Frontal cortex (tissue), 4 donors: ENCODE results near the gene XYLT1. TPM values are rescaled to one million over a fixed set of nuclear protein-coding genes. Genes with fewer than 3 reads are reported as not detected.

Experiments used
- DNase-seq, 2 donors: peaks; one replicate each; pipeline ENCODE4 v3.0.0; 2012; ENCODE audit warnings: low spot score in 2 of 2
- FAIRE-seq: peaks from 2 replicates; lab custom pipeline; 2012; peaks lifted over from hg19 to GRCh38; lab: Jason Lieb, UNC
- total RNA-seq: library from RNA; depleted of rRNA; stranded (reverse); fragments of >200 nt; gene quantifications from one replicate; pipeline ENCODE4 v1.2.3, GENCODE V29; 2014
- donor health status: control.
- donor health status: control.
- donor health status: control.

XYLT1 gene
- total RNA-seq, 1 donor from 2014 or later, result 28.9 TPM

DNA sequence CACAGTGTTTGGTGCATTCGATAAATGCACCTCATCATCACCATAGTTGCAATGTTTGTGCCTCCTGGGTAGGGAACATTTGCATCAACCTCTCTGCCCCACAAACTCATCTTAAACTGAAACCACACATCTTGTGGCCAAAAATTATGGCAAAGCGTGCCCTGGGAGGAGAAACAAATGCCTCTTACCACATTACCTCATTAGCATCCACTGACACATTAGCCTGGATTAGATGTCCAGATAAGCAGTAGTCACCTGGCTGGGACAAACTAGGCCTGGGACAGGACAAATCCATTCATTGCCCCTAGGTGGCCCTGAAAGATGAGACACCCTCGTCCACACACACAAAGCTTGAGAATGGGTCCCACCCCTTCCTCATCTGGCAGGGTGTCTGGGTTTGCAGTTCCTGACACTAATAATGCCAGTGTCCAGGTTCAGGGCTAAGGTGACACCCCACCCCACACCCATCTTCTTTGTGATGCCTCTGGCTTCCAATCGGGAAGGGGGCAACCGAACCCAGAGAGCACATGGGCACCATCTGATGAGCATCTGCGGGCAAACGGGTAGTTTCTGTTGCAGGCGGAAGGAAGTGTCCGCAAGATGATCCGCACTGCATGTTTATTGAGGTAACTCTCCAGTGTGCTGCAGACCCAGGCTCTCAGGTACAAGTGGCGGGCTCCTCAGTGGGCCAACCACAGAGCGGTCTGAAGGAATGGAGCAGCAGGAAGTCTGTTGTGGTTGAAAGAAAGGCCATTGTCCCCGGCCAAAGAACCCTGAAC is 8.6 kb downstream of the XYLT1 start:
- FAIRE-seq, result no peak
- no peak for DNase-seq

DNA sequence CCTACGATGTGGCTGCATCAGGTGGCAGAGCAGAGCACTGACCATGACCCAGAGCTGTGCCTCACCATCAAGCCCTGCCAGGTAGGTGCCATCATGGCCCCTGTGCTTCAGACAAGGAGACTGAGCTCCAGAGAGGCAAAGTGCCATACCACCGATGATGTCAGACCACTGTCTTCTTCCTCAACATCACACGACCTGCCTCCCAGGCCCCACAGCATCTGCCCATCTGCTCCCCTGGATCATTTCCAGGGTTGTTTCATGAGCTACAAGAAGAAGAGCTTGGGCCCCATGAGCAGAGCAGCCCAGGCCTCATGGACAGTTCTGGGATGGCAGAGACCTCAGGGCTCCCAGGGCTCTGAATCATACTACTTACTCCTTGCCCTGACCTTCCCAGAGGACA is 9.9 kb downstream of the XYLT1 start:
- no peak for FAIRE-seq
- DNase-seq, result no peak

DNA sequence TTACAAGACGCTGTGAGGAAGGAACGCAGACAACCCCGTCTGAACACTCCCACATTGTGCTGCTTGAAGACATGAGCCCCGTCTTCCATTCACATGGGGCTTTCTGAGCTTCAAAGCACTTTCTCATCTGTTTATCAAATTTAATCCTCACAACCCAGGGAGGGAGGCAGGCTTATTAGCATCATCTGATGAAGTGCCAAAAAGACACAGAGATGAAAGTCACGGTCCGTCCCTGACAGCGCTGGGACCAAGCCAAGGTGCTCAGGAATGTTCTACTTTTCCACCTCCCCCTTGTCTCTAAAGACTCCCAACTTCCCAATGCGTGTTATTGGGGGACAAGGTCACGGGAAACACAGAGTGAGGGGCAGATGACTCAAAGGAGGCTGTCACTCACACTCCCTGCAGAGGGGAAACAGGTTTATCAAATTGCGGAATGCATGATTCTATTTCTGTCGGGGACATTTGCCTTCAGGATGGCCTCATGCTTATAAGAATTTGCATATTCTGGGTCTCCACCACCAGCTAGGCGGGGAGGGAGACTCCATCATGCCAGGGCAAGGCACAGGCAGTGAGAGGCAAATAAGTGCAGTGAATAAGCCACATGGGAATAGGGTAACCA is 10.7 kb downstream of the XYLT1 start:
- no peak for DNase-seq

DNA sequence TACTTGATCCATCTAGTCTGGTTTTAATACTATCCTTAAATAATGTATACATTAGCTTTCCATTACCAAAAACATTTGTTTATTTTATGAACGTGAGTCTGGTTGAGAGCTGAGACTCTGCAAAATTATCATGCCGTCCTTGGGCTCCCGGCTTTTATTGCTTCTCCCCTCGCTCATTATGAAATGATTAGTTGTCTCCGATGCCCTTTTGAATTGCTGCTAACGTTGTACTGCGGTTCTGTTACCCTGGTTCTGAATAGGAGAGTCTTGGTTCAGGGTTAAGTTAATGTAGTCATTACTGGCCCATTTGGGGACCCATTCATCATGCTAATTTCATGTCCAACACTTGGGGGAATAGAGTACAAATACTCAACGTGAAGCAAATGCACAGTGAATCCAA is 12.8 kb downstream of the XYLT1 start:
- FAIRE-seq, result no peak
- DNase-seq, result no peak

More for the DNA sequence above, 10.7 kb downstream of the XYLT1 start:
- FAIRE-seq, result no peak

DNA sequence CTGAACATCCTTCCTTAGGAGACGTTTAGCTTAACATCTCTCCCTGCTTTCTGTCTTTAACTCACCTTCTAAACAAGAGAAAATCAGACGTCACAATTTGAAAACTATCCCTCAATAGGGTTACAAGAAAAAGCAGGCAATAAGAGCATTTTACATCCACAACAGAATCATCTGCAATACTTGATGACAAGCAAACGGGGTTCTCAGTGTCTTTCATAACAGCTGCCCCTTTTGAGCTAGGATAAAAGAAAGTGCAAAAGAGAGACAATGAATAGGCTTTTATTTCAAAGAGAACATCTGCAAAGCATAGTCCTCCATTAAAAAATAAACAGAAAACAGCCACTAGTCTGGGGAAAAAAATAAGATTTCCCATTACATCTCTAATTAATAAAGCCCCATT is 13.2 kb downstream of the XYLT1 start:
- DNase-seq (no peak), FAIRE-seq (peak; percentile 24)

DNA sequence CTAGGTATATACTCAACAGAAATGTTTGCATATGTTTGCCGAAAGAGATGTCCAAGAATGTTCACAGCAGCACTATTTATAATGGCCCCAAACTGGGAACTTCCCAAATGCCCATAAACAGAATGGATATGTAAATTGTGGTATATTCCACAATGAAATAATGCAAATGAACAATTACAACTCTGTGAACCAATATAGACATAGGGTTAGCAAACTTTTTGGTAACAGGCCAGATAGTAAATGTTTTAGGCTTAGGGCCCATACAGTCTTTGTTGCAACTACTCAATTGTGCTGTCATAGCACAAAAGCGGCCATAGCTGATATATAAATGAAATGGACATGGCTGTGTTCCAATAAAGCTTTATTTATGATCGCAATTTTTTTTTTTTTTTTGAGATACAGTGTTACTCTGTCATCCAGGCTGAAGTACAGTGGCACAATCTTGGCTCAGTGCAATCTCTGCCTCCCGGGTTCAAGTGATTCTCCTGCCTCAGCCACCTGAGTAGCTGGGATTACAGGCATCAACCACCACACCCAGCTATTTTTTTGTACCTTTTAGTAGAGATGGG is 16.5 kb downstream of the XYLT1 start:
- no peak for DNase-seq
- no peak for FAIRE-seq

DNA sequence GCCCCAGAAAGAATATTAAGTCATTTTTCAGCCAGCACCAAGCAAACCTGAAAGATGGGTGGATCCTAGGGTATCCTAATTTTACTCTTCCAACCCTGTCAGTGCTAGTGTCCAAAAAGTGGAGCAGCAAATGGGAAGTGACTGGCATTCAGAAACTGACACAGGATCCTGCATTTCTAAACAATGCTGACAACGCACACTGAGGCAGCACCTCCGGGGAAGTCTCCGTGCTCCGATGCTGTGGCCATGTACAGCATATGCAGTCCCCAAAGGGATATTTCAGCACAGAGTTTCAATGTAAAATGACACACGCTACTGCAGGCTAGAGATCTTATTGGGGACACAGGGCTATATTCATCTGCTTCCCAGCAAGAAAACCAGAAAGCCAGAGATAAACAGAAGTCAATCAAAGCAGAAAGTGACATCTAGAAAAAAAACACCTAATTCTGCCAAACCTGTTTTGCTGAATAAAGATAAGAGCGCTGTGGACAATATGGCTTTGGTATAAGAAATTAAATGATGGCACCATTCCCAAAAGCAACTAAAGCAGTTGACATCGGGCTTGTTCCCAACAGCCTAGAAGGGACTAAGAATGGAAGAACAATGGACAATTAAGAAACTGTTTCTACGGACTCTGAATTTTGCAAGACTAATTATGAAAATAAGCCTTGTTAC is 17.3 kb downstream of the XYLT1 start:
- FAIRE-seq (no peak), DNase-seq (no peak)

DNA sequence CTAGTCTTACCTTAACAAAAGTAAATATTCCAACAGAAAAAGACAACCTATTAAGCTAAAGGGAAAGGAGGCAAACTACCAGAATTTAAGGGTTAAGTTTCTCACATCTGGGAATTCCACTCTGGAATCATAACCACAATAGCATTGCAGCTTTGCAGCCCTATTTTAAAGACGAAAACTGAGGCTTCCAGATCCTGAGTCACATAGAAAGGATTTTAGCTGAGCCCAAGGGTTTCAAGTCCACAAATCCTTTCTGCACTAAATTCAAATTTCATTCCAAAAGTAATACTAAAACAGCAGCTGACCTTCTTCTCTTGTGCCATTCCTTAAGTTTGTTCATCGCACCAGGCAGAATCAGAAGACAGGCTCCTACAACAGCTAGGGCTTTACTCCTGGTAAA is 17.8 kb downstream of the XYLT1 start:
- DNase-seq, result no peak
- FAIRE-seq, result no peak

DNA sequence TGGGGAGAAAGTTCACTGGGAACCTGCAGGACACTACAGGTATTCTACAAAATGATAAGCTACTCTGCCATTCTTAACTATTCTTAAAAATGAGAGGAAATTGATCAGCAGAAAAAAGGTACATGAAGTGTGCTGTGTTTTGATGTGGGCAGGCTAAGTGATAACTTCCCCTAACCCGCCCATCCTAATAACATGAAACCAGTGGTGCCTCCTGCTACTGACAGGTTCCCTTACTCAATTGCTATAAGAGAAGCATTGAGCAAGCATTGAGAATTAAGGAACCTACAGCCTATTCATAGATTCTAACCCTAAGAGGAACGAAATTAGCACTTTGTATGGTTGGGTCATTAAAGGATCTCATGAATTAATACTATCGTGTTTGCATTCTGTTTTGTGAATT is 18.9 kb downstream of the XYLT1 start:
- DNase-seq (no peak), FAIRE-seq (no peak)

DNA sequence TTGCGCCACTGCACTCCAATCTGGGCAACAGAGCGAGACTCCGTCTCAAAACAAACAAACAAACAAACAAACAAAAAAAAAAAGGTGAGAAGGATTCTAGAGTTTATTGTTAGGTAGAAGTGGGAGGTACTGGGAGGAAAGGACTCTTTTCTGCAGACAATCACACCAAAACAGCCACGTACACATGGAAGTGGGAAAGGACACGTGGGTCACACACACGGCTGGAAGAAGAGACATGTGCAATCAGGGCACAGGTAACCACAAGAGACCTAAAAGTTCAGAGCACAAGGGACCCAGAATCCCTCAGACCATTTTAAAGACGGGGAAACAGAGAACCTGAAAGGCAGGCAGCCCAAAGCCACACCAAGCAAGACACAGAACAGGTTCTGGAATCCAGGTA is 20.5 kb downstream of the XYLT1 start:
- DNase-seq, result no peak
- FAIRE-seq, result no peak

DNA sequence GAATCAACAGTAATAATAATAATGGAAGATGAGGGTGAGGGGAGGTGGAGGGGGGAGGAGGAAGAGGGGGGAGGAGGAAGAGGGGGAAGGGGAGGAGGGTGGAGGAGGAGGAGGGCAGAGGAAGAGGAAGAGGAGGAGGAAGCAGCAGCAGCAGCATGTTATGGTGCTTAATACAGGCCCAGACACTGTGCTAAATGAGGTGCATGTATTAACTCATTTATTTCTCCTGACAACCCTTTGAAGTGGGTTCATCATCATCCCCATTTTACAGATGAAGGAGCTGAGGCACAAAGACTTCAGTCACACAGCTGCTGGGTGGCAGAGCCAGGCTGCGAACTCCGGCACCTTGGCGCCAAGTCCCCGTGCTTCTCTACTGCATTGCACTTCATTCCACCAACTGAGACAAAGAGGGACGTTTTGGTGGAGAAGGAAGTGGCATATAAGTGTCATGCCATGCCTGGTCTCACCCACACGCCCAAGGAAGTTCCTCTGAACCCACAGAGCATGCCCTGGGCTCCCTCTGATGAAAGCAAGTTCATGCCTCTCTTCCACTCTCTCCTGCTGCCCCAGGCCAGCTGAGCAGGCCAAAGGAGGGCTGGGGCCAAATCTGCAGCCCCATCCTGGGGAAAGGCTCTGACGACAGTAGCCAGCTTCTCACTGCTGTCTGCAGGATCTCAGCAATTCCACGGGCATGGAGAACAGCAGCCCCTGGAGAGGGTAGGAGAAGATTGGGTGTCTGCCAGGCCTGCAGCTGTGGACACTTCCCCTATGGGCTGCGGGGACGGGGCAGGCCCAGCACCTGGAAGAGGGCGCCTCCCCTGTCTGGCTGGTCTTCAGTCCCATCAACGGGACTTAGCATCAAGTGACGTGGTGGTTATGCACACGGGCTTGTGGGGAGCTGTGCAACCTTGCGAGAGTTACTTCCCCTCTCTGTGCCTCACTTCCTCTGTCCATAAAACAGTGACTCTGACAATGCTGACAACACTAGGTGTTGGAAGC is 21.8 kb downstream of the XYLT1 start:
- DNase-seq, result no peak
- no peak for FAIRE-seq

DNA sequence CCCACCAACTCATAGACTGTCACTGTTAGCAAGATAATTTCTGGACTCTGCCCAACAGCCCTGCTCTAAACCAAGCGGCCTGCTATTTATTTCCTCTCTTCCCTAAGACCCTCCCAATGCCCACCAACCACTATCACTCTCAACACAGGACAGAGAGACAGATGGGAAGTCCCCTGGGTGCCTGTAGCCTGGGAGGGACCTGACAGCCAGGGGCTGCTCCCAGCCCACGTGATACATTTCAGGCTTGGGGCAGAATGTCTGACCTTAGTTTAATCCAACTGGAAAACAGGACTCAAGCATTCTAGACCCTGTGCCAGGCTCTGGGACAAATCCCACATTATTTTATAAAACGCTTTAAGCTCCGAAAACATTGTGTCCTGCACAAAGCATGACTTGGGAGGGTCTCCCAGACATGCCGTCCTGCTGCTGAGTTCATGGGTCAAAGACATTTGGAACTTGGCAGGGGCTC is 23.6 kb downstream of the XYLT1 start:
- DNase-seq, result no peak
- no peak for FAIRE-seq

DNA sequence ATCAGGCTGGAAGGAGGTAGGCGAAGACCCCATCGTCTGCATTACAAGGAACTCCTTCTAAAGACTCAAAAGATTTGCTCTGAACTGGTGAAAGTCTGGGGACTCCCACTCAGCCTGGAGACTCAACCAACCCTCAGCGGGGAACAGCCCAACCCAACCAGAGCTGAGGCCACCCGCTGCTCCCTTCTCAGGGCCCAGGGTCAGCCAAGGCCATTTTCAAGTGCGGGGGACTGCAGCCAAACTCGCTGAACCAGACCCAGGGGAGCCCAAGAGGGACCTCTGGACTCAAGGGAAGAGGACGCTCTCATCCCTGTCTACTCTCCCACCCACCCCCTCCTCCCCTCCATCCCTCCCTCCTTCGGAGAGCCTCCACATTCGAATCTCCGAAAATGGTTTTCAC is 24.1 kb downstream of the XYLT1 start:
- no peak for FAIRE-seq
- DNase-seq, result no peak

DNA sequence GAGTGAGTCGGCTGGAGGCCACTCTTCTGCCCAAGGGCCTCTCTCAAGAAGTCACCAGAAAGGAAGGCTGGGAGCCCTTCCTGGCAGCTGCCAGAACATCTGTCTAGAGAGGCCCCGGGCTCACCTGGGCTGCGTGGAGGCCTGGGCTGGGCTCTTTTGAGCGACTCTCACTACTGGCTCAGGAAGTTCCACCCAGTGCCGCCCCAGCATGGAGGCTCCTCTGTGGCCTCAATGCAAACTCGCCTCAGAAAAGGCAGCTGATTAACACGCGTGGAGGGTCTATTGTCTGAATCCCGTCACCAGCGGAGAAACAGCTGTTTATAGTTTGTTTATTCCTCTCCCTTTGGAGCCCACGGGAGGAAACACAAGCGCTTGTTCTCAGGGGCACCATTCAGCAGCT is 25.3 kb downstream of the XYLT1 start:
- DNase-seq (no peak), FAIRE-seq (no peak)

DNA sequence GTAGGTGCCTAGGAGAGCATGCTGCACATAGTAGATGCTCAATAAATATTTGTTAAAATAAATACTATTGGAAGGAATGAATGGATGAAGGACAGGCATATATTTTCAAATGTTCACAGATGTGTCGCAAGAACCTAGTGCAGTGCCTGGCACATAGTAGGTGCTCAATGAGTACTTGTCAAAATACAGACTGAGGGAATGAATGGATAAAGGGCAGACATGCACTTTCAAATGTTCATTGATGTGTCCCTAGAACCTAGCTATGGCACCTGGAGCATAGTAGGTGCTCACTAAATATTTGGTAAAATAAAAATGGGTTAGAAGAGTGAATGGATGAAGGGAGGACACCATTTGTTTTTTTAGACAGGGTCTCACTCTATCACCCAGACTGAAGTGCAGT is 26.1 kb downstream of the XYLT1 start:
- no peak for DNase-seq

DNA sequence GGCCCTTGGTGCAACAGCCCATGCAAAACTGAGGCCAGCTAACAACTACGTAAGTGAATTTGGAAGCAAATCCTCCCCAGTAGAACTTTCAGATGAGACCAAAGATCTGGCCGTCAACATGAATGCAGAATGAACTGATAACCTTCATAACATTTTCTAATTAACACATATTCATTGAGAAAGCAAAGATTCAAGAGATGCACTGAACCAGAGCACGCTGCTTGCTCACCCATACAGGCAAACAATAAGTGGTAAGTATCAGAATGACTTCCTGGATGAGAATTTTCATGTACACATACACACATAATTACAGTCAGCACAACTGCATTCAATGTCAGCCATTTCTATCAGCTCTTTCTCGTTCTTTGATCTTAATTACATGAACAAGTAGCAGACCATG is 30.6 kb downstream of the XYLT1 start:
- no peak for DNase-seq
- no peak for FAIRE-seq

More for the DNA sequence above, 26.1 kb downstream of the XYLT1 start:
- no peak for FAIRE-seq

DNA sequence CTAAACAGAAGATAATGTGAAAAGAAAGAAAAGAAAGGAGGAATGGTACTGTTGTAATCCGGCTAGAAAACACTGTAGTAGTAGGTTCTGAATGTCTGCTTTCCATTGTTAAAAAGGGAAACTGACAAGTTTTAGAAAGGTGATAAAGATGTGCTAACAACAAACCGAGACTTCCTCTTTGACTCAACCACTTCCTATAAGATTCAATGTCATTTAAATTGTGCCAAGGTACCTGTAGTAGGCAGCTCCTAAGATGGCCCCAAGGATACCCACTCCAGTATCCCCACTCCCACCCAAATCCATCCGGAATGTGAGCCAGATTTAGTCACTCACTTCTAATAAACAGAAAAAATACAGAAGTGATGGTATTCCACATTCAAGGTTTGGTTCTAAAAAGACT is 31.2 kb downstream of the XYLT1 start:
- no peak for DNase-seq
- no peak for FAIRE-seq

DNA sequence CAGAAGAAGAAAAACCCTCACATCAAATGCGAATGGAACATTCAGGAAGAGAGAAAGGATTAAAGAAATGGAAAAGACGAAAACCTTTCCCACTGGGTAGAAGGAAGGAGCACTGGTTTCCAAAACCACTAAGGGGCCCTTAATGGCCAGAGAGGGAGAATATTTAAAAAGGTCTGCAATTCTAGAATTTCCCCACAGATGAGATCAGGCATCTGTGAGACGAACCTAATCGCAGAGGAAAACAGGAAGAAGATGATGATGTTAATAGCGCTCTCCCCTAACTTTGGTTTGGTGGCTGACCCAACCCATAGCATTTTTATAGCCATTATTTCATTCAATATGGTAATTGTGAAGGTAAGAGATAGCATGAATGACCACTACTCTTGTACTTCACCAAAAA is 32.8 kb downstream of the XYLT1 start:
- no peak for FAIRE-seq
- no peak for DNase-seq

DNA sequence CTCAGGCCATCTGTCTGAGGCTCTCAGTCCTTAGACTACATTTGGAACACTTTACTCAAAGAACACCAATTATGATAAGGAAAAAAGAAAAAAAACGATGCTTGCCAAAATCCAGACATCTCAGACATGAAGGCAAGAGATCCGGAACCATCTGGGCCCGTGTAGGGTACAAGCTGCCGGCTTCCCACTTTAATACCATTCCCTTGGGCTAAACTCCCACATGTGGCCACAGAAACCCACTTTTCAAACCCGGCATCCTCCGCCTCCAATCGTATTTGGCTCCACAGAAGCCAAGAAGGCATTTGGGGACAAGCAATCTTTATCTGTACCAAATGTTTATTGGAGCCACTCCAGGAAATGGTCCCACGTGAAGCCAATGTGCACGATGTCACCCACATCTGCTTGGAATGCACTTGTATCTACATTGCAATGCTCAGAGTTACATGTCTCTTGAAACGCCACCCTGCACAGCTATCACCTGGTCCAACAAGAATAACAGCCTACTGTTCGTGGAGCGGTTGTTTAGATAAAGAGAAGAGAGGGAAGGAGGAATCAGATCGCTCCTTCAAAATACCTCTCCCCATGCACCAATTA is 33.5 kb downstream of the XYLT1 start:
- FAIRE-seq (no peak), DNase-seq (no peak)
